NCI-H446 treated with DMSO at 0.1 percent for 48 hours (cell line): ENCODE measurements around the gene ZG16B.

ENCODE experiments used
- DNase-seq: peaks from one replicate; lab custom pipeline; 2025; lab: John Stamatoyannopoulos, UW

Gene ZG16B

GRCh38 chr16:2806286-2806685 is 23.8 kb upstream of the ZG16B start:
- DNase-seq = no peak

DNA sequence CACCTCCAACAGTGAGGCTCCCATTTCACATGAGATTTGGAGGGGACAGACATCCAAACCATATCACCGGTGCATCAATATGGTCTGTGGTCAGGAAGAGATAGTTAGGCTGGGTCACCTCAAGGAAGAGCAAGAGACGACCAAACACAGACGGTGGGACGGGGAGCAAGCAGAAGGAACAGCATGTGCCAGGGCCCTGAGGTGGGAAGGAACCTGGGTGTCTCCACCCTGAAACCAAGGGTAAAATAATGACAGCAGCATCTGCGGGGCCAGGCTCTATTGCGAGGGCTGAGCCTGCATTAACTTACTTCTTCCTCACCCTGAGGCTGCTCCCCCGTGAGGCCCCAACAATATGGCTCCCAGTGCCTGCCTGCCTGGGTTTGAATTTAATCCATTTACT is 21.9 kb upstream of the ZG16B start:
- no peak for DNase-seq

DNA sequence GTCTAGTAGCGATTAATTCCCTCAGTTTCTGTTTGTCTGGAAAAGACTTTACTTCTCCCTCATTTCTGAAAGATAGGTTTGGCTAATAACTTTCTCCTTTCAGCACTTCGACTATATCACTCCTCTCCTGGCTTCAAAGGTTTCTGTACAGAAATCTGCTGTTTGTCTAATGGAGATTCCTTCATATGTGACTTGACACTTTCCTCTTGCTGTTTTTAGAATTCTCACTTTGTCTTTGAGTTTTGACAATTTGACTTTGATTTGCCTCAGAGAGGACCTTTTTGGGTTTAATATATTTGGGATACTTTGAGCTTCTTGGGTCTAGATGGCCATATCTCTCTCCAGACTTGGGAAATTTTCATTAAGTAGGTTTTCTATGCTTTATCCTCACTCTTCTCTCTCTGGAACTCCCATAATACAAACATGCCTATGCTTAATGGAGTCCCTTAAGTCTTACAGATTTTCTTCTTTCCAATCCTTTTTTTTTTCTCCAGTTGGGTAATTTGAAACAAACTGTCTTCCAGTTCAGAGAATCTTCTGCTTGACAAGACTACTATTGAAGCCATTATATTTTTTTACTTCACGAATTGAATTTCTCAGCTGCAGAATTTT is 20.8 kb upstream of the ZG16B start:
- DNase-seq = no peak

- DNase-seq = no peak
Measured at GRCh38 chr16:2810651-2811050, 19.5 kb upstream of the ZG16B start.

DNA sequence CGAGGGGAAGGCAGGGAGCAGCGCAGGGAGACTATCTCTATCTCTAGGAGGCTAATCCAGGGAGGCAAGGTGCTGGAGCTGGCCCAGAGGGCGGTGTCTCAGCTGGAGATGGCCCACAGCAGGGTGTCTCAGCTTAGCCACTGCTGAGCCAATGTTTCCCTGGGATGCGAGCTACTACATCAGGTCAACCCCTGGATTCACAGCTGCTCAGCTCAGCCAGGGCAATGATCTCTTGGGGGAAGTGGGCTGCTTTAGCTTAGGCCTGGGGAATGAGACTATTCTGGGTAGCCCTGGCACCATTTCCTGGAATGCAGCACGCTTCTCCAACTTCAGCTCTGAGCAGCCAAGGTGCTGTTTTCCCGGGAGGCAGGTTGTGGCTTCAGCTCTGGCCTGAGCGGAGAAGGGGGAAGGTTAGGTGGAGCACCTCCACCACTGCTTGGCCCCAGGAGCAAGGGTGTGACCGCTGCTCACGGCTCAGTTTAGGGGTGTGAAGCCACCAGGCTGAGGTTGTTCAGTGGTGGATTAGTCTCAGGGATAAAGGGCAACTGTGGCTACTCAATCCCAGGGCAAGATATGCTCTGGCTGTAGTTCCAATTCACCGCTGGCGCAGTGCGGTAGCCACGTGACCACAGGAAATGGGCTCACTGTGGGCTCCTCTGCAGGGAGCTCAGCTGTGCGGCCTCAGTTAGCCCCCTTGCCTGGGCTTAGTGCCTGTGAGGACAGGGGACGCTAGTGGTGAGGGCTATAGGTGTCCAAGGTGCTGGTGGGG is 18.2 kb upstream of the ZG16B start:
- DNase-seq = no peak

DNA sequence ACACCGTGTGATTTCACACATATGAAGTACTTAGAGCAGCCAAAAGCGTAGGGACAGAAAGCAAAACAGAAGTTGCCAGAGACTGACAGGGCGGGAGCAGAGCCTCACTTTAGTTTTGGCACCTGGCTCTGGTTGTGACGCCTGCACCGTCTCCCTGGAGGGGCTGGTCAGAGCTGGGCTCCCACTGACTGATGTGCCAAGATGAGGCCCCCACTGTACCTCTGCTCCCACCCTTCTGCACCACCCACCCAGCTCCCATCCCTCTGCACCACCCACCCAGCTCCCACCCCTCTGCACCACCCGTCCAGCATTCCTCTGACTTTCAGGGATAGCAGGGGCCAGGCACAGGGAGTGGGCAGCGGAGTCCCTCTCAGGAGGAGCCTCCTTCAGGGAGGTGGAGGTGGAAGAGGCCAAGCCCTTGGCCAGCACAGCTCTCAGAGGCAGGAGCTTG is 16.3 kb upstream of the ZG16B start:
- no peak for DNase-seq

- DNase-seq = no peak
Measured at GRCh38 chr16:2814551-2815298, 15.4 kb upstream of the ZG16B start.

DNA sequence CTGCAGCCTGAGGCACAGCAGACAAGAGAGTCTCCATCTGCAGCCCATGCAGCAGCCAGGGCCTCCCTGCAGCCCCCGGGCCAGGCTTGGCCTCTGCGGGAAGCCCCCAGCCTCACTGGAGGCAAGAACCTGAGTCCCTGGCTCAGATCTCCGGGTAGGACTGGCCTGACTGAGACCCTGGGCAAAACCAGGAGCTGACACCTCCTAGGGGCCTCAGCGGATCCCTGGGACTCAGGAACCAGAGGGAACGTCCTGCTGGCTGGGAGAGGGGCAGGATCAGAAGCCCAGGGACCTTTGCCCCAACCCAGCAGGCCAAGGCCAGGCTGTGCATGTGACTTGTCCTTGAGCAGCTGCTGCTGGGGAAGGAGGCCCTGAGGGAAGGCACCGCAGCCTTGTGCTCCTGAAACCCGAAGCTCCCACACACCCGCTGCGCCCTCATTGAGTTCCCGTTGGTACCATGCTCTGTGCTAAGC is 14.8 kb upstream of the ZG16B start:
- DNase-seq = no peak

GRCh38 chr16:2816751-2817339 is 13.3 kb upstream of the ZG16B start, which contains the start of gene PRSS21:
TSS of gene PRSS21 (plus strand) at chr16:2817237. CDS start at chr16:2817269, 32 bp downstream.
- DNase-seq = no peak

DNA sequence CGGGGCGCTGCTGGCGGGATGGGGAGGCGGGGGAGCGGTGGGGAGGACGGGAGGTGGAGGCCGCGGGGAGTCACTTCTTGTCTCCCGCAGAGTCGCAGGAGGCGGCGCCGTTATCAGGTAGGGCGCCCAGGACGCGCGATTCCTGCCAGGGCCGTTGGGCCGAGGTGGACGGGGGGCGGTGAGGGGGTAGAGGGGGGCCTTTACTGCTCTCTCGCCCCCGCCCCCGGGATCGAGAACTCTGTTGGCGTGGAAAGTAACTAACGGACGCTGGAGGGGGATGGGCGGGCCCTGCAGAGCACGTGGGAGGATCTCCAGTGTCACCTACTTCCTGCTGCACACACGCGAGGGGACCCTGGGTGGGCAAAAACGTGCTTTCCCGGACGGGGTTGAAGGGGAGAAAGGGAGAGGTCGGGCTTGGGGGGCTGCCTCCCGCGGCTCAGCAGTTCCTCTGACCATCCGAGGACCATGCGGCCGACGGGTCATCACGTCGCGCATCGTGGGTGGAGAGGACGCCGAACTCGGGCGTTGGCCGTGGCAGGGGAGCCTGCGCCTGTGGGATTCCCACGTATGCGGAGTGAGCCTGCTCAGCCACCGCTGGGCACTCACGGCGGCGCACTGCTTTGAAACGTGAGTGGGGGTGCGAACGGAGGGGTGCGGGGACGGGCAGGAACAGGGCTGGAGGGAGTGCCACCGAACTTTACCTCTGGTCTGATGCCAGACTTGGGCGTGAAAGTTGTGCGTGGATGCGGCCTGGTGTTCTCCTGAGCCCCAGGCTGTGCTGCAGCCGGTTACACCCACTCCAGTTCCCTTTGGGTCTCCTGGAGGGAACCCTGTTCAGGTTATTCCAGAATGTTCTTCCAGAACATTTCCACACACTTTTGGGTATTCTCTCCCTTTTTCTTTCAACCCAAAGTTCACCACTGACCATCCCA is 12.5 kb upstream of the ZG16B start:
- DNase-seq = no peak

- DNase-seq = no peak
Measured at GRCh38 chr16:2818272-2818876, 11.7 kb upstream of the ZG16B start.

DNA sequence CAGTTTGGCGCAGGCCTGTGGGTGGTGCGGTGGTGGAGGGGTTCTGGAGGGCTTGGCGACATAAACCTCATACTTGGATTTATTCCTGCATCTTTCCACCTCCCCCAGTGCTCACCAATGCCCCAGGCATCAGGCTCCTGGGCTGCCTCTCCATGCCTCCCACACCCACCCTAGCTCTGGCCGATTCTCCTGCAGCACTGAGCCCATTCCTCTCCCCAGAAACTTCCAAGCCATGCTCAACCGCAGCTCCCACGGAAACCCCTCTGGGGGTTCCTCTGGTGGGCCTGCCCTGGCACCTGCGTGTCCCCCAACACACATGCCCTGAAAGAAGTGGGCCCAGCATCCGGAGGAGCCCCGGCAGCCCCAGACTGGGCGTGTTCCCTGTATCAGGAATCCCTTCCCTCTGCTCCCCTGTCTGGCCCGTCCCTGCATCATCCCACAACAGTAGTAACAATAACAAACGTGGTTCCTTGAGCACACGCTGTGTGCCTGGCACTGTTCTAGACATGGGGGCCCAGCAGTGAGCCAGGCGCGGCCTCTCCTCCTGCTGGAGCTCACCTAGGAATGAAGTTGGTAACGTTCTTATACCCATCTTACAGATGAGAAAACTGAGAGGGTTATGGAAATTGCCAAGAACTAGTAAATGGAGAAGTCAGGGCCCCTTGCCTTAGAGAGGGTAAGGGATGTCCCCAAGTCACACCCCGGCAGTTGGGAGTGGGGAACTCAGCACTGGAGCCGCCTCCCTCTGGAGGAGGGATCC is 10.7 kb upstream of the ZG16B start:
- DNase-seq = no peak

- no peak for DNase-seq
Measured at GRCh38 chr16:2819939-2820835, 9.9 kb upstream of the ZG16B start.

GRCh38 chr16:2820836-2821486 is 9.1 kb upstream of the ZG16B start:
- no peak for DNase-seq

DNA sequence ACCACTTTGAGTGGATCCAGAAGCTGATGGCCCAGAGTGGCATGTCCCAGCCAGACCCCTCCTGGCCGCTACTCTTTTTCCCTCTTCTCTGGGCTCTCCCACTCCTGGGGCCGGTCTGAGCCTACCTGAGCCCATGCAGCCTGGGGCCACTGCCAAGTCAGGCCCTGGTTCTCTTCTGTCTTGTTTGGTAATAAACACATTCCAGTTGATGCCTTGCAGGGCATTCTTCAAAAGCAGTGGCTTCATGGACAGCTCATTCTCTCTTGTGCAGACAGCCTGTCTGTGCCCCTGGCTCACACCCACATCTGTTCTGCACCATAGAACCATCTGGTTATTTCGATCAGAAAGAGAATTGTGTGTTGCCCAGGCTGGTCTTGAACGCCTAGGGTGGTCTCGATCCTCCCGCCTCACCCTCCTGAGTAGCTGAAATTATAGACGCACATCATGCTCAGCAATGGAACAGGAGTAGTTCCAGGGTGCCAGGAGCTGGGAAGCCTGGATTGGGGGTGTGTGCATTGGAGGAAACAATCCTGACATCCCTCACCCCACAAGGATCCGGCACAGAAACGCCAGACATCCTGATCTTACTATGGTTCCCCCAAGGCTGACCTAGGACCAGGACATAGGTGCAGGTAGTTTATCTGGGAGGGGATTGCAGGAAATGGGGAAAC is 8.5 kb upstream of the ZG16B start:
- DNase-seq = no peak

GRCh38 chr16:2822158-2822495 is 8.0 kb upstream of the ZG16B start:
- no peak for DNase-seq

DNA sequence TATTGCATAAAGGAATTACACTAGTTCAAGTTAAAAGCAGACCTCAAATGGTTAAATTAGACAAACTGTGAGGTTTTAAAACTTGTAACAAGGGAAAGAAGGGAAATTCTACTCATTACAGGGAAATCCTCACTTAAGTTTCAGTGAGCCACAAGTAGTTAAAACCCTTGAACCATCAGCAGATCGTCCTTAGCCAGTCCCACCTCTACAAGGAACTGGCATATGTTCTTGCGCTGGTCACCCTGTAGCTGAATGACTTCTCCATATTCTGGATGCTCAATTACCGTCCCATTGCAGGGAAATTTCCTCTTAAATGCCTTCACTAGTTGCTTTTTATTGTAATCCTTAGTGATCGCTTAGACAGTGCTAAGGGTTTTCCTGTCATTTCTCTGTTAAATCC is 7.6 kb upstream of the ZG16B start:
- no peak for DNase-seq

DNA sequence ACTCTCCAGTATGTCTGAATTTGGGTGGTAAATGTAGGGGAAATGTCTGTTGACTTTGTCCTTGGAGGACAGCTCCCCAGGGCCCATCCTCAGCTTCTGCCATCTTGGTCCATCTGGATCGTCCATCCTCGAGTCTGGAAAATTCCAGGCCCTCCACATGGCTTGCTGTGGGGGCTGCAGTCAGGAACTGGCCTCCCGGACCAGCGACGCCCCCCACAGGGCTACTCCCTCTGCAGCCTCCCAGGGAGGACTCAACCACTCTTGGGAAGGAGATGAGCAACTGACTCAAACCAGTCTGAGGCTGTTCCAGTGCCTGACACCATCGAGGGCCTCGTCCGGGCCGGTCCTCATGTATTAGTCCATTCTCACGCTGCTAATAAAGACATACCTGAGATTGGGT is 5.5 kb upstream of the ZG16B start:
- DNase-seq = no peak
